Measurements from ENCODE around the gene SSH2. TPM values are rescaled to one million over a fixed set of nuclear protein-coding genes. Genes with fewer than 3 reads are reported as not detected.
A peak's percentile ranks its signal among the peaks of the same experiment; 100 is the strongest.
"Not testable (repeated sequence)": the region's sequence is repeated elsewhere in the genome, so short reads cannot be mapped to it uniquely, and the experiment has no call there.

Gene SSH2
- total and polyA plus RNA-seq, 9 donors = 14.7 to 27.4 (median 20.6) TPM

DNA sequence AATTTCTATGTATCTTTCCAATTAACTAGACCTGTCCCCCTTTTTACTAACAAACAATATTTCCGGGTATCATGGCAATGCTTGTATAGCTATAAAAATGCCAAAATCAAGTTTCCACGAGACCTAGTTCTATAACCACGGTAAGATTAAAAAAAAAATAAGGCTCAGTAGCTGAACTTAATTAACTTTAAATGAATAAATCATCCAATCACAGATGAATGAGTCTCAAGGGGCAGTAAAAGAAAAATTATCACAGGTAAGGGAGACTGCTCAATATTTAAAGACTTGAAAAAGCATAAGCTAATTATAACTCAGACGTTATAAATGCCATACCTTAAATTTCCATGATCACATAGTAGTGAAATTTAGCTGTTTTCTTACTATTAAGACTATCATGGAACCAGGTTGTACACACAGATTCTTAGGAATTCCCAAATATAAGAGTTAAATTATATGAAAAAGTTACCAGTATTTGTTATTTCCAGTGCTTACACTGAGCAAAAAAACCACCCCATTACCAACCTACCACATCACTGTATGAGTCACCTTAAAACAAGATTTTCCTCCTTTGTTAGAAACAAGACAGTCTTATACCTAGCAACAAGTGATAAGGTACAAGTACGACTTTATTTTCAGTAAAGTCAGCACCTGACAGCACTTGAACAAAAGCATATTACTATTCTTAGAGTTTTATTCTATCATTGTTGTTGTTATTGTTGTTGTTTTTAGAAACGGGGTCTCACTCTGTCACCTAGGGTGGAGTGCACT is 20.6 kb downstream of the SSH2 start:
- Histone ChIP-seq H3K27ac (ENCODE audit: low read length) (no peak overlapping the region), H3K4me3 (ENCODE audit: low read length) (no peak overlapping the region), H3K4me1 (ENCODE audit: control insufficient read depth, insufficient read depth, low read length) (no peaks in the 10 kb centered on the region), H3K36me3 (ENCODE audit: control insufficient read depth, insufficient read depth, low read length) (no peaks in the 10 kb centered on the region), H3K9me3 (replicated peaks; ENCODE audit: control insufficient read depth, low read depth, low read length) (peaks cover 12% of the 10 kb centered on the region), H3K27me3 (ENCODE audit: control insufficient read depth, insufficient read depth, low read length) (no peaks in the 10 kb centered on the region)
- DNase-seq = no peak
- WGBS (ENCODE audit: insufficient coverage) = no CpG with 5 or more reads among the region's 6 CpGs

DNA sequence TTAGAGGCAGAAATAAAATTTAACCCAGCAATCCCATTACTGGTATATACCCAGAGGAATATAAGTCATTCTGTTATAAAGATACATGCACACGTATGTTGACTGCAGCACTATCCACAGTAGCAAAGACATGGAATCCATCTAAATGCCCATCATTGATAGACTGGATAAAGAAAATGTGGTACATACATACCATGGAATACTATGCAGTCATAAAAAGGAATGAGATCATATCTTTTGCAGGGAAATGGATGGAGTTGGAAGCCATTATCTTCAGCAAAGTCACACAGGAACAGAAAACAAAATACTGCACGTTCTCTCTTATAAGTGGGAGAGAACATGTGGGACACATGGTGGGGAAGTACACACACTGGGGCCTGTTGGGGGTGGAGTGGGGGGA is 23.1 kb downstream of the SSH2 start:
- Histone ChIP-seq H3K27ac (ENCODE audit: low read length) (no peak overlapping the region), H3K27me3 (ENCODE audit: control insufficient read depth, insufficient read depth, low read length) (no peaks in the 10 kb centered on the region), H3K4me1 (ENCODE audit: control insufficient read depth, insufficient read depth, low read length) (no peaks in the 10 kb centered on the region), H3K4me3 (ENCODE audit: low read length) (no peak overlapping the region), H3K9me3 (replicated peaks; ENCODE audit: control insufficient read depth, low read depth, low read length) (peaks cover 12% of the 10 kb centered on the region), H3K36me3 (ENCODE audit: control insufficient read depth, insufficient read depth, low read length) (no peaks in the 10 kb centered on the region)
- WGBS (ENCODE audit: insufficient coverage) = no CpG with 5 or more reads among the region's 2 CpGs
- no peak for DNase-seq

DNA sequence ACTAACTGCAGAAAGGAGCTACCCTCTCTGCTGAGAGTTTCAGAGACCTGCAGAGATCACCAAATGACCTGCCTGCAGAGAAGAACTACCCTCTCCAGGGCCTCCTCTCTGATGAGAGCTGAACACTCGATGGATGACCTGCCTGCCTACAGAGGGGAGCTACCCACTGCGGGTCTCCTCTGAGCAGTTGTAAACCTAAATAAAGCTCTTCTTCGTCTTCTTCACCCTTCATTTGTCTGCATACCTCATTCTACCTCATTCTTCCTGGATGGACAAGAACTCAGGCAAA is 24.2 kb downstream of the SSH2 start:
- H3K4me1 ChIP-seq (ENCODE audit: control insufficient read depth, insufficient read depth, low read length) = no peaks in the 10 kb centered on the region
- H3K4me3 ChIP-seq (ENCODE audit: low read length) = no peak overlapping the region
- DNase-seq = no peak
- no peak overlapping the region for H3K27ac ChIP-seq (ENCODE audit: low read length)
- no peaks in the 10 kb centered on the region for H3K36me3 ChIP-seq (ENCODE audit: control insufficient read depth, insufficient read depth, low read length)
- 97% methylated on average over 3 of the region's 3 CpGs for WGBS (ENCODE audit: insufficient coverage)
- peaks cover 12% of the 10 kb centered on the region for H3K9me3 ChIP-seq (replicated peaks; ENCODE audit: control insufficient read depth, low read depth, low read length)
- no peaks in the 10 kb centered on the region for H3K27me3 ChIP-seq (ENCODE audit: control insufficient read depth, insufficient read depth, low read length)

DNA sequence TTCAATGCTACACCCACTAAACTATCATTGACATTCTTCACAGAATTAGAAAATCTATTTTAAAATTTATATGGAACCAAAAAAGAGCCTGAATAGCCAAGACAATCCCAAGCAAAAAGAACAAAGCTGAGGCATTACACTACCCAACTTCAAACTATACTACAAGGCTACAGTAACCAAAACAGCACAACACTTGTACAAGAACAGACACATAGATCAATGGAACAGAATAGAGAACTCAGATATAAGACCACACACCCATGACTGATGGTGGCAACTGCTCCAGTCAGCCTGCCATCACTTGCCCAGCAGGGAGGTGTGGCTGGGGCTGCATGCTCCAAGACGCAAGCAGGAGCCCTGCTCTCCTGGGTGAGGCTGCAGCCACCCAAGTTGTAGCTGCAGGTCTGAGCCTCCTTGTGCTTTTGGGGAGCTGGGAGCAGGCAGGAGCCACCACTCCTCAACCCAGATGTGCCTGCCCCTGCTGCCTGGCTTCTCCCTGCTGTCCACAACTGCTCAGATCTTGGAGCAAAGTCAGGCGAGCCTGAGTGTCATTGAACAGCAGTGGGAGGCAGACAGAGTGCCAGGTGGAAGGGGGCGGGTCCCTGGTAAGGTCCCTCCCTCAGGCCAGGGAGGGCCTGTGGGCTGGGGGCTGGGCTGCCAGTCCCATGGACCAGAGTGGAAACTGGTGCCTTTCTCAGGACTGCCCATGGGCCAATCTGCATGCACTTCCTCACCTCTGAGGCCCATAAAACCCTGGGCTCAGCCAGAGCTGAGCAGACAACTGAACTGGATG is 24.7 kb downstream of the SSH2 start:
- Histone ChIP-seq H3K36me3 (ENCODE audit: control insufficient read depth, insufficient read depth, low read length) (no peaks in the 10 kb centered on the region), H3K9me3 (replicated peaks; ENCODE audit: control insufficient read depth, low read depth, low read length) (peaks cover 12% of the 10 kb centered on the region), H3K4me1 (ENCODE audit: control insufficient read depth, insufficient read depth, low read length) (no peaks in the 10 kb centered on the region), H3K27ac (ENCODE audit: low read length) (no peak overlapping the region), H3K4me3 (ENCODE audit: low read length) (no peak overlapping the region), H3K27me3 (ENCODE audit: control insufficient read depth, insufficient read depth, low read length) (no peaks in the 10 kb centered on the region)
- WGBS (ENCODE audit: insufficient coverage) = 96% methylated on average over 3 of the region's 3 CpGs
- DNase-seq = no peak

DNA sequence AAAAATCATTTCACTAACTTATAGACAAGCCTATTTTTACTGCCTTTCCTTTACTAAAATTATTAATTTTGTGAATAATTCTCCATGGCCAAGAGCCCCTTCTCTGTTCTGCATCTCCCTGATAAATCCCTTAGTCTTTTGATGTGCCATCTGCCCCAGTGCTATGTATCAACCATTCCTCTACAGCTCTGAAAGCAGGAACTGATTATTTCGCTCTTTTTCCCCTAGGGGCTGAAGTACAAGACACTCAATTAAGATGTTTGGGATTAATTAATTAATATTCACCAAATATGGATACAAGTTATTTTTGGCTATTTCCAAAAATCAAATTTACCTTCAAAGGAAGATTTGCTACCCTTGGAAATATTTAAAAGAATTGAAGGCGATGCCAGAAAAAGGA is 26.6 kb downstream of the SSH2 start:
- no CpG with 5 or more reads among the region's 2 CpGs for WGBS (ENCODE audit: insufficient coverage)
- Histone ChIP-seq H3K4me1 (ENCODE audit: control insufficient read depth, insufficient read depth, low read length) (no peaks in the 10 kb centered on the region), H3K27ac (ENCODE audit: low read length) (no peak overlapping the region), H3K9me3 (replicated peaks; ENCODE audit: control insufficient read depth, low read depth, low read length) (peaks cover 12% of the 10 kb centered on the region), H3K27me3 (ENCODE audit: control insufficient read depth, insufficient read depth, low read length) (no peaks in the 10 kb centered on the region), H3K4me3 (ENCODE audit: low read length) (no peak overlapping the region), H3K36me3 (ENCODE audit: control insufficient read depth, insufficient read depth, low read length) (no peaks in the 10 kb centered on the region)
- DNase-seq = no peak

DNA sequence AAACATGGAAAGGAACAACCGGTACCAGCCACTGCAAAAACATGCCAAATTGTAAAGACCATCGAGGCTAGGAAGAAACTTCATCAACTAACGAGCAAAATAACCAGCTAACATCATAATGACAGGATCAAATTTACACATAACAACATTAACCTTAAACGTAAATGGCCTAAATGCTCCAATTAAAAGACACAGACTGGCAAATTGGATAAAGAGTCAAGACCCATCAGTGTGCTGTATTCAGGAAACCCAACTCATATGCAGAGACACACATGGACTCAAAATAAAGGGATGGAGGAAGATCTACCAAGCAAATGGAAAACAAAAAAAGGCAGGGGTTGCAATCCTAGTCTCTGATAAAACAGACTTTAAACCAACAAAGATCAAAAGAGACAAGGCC is 32.9 kb downstream of the SSH2 start:
- WGBS (ENCODE audit: insufficient coverage) = no CpG with 5 or more reads among the region's 4 CpGs
- not testable (repeated sequence) for H3K36me3 ChIP-seq (ENCODE audit: control insufficient read depth, insufficient read depth, low read length); H3K27me3 ChIP-seq (ENCODE audit: control insufficient read depth, insufficient read depth, low read length); DNase-seq; H3K9me3 ChIP-seq (replicated peaks; ENCODE audit: control insufficient read depth, low read depth, low read length); H3K4me3 ChIP-seq (ENCODE audit: low read length); H3K27ac ChIP-seq (ENCODE audit: low read length); H3K4me1 ChIP-seq (ENCODE audit: control insufficient read depth, insufficient read depth, low read length)

DNA sequence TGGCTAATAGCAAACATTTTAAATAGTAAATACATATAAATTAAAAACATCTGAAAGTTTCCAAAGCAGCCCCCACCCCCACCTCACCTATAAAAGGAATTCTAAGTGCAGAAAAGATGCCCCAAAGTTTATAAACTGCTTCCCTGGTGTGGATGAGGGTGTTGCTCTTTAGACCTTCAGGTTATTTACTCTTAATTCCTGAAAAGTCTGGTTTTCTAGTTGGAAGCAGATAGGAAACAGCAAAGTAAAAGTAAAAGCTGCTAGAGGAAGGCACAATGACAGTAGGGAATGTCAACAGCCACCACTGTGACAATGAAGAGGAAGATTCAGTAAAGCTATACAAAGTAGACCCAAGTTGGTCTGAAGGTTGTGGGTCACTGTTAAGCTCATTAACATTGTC is 37.8 kb downstream of the SSH2 start:
- H3K9me3 ChIP-seq (replicated peaks; ENCODE audit: control insufficient read depth, low read depth, low read length) = no peaks in the 10 kb centered on the region
- no peaks in the 10 kb centered on the region for H3K36me3 ChIP-seq (ENCODE audit: control insufficient read depth, insufficient read depth, low read length)
- no peak for DNase-seq
- no peak overlapping the region for H3K27ac ChIP-seq (ENCODE audit: low read length)
- H3K4me1 ChIP-seq (ENCODE audit: control insufficient read depth, insufficient read depth, low read length) = no peaks in the 10 kb centered on the region
- H3K27me3 ChIP-seq (ENCODE audit: control insufficient read depth, insufficient read depth, low read length) = no peaks in the 10 kb centered on the region
- no peak overlapping the region for H3K4me3 ChIP-seq (ENCODE audit: low read length)

DNA sequence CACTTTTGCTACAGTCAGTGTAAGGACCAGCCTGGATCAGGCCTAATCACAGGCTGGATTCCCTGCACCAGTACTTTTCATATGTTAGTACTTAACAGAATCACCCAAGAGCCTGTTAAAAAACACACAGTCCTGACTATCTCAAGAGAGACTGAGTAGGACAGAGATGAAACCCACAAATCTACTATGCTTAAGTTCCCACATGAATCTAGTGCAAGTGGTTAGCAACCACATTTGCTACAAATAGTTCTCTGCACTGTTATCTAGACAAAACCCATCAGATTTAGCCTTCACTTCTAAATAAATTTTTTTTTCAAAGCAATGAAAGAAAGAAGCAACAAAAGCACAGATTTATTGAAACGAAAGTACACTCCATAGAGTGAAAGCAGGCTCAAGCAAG is 38.9 kb downstream of the SSH2 start:
- H3K4me1 ChIP-seq (ENCODE audit: control insufficient read depth, insufficient read depth, low read length) = no peaks in the 10 kb centered on the region
- no peaks in the 10 kb centered on the region for H3K9me3 ChIP-seq (replicated peaks; ENCODE audit: control insufficient read depth, low read depth, low read length)
- no peak overlapping the region for H3K27ac ChIP-seq (ENCODE audit: low read length)
- H3K27me3 ChIP-seq (ENCODE audit: control insufficient read depth, insufficient read depth, low read length) = no peaks in the 10 kb centered on the region
- no peaks in the 10 kb centered on the region for H3K36me3 ChIP-seq (ENCODE audit: control insufficient read depth, insufficient read depth, low read length)
- no peak overlapping the region for H3K4me3 ChIP-seq (ENCODE audit: low read length)
- no peak for DNase-seq
- no CpG with 5 or more reads among the region's 1 CpG for WGBS (ENCODE audit: insufficient coverage)

DNA sequence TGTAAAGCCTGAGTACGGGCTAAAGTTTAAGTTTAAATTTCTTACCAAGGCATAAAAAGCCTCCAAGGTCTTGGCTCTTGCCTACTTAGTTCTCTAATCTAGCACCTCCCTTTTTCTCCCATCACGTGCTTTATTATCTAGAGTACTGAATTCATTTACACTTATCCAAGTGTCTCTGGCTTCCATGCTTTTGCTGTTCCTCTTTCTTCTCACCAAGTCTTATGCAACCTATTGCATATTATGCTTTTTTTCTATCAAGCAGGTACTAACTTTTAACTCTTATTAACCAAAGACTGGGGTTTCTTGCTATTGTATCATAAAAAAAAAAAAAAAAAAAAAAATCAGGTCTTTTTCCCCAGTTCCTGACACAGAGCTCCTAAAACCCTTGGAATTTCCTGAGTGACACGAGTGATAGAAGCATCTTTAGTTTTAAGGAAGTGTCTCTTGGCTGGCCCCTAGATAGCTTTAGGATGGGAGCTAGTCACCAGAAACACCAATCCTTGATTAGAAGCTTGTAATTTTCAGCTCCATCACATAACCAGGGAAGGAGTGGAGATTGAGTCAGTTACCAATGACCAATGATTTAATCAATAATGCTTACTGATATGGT is 44.9 kb downstream of the SSH2 start:
- no peak for DNase-seq
- Histone ChIP-seq H3K9me3 (replicated peaks; ENCODE audit: control insufficient read depth, low read depth, low read length) (no peaks in the 10 kb centered on the region), H3K4me1 (ENCODE audit: control insufficient read depth, insufficient read depth, low read length) (no peaks in the 10 kb centered on the region), H3K4me3 (ENCODE audit: low read length) (no peak overlapping the region), H3K27me3 (ENCODE audit: control insufficient read depth, insufficient read depth, low read length) (no peaks in the 10 kb centered on the region), H3K27ac (ENCODE audit: low read length) (no peak overlapping the region), H3K36me3 (ENCODE audit: control insufficient read depth, insufficient read depth, low read length) (no peaks in the 10 kb centered on the region)
- WGBS (ENCODE audit: insufficient coverage) = 80% methylated on average over 2 of the region's 3 CpGs

DNA sequence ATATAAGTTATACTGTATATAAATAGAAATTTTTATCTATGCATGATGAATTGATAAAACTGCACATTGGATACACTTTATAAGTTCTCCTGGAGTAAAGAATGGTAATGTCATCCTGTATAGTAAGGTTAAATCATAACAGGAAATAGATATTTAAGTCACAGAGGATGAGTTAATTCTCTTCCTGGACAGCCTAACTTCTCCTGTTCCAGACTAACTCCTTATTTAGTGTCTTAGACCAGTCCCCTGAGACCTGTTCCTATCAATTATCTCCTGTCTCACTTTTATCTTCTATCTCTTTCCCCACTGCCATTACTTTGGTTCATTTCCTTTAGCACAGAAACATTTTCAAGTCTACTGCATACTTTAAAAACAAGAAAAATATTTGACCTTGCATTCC is 46.5 kb downstream of the SSH2 start:
- no peaks in the 10 kb centered on the region for H3K9me3 ChIP-seq (replicated peaks; ENCODE audit: control insufficient read depth, low read depth, low read length)
- no peaks in the 10 kb centered on the region for H3K36me3 ChIP-seq (ENCODE audit: control insufficient read depth, insufficient read depth, low read length)
- no peak overlapping the region for H3K27ac ChIP-seq (ENCODE audit: low read length)
- no peaks in the 10 kb centered on the region for H3K27me3 ChIP-seq (ENCODE audit: control insufficient read depth, insufficient read depth, low read length)
- DNase-seq = peak; percentile 32
- H3K4me3 ChIP-seq (ENCODE audit: low read length) = no peak overlapping the region
- H3K4me1 ChIP-seq (ENCODE audit: control insufficient read depth, insufficient read depth, low read length) = no peaks in the 10 kb centered on the region

Measured in muscle of leg (tissue), 11 donors.